ENCODE data around the gene MRNIP. TPM values are rescaled to one million over a fixed set of nuclear protein-coding genes. Genes with fewer than 3 reads are reported as not detected.

The MRNIP gene
- total RNA-seq, 1 donor from 2014 or later = 11.8 TPM

DNA sequence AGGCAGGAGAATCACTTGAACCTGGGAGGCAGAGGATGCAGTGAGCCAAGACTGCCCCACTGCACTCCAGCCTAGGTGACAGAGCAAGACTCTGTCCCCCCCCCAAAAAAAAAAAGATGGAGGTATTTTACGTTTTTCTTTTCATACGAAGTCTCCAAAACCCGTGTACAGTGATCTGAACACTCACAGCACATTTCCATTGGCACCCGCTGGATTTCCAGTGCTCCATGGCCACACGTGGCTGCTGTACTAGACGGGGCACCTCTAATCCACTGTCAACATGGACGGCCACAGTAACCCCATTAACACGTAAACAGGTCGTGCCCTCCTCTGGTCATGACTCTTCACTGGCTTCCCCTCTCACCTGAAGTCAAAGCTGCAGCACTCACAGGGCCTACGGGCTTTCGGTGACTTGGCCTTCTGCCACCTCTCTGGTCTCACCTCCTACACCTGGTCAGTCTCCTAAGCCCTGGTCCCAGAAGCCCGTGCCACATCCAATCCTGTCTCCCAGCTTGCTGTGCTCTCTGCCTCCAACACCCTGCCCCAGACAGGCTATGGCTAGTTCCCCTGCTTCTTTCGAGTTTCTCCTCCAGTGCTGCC is 27.0 kb upstream of the MRNIP start:
- FAIRE-seq = peak; percentile 50

GRCh38 chr5:179883163-179883562 is 24.5 kb upstream of the MRNIP start:
- Histone ChIP-seq H3K27me3 (ENCODE audit: control insufficient read depth, insufficient read depth, low read length) (no peaks in the 10 kb centered on the region), H3K36me3 (ENCODE audit: control insufficient read depth, insufficient read depth, low read length) (peaks cover 22% of the 10 kb centered on the region), H3K4me3 (ENCODE audit: low read depth, low read length) (no peak overlapping the region)
- no peak for TF ChIP-seq CTCF (IDR thresholded peaks at IDR 0.05; ENCODE audit: insufficient read depth, low read length, severe bottlenecking)
- DNase-seq (ENCODE audit: low read depth) = no peak
- no peak for FAIRE-seq

More for the DNA sequence above, 27.0 kb upstream of the MRNIP start:
- Histone ChIP-seq H3K36me3 (ENCODE audit: control insufficient read depth, insufficient read depth, low read length) (peaks cover 35% of the 10 kb centered on the region), H3K27me3 (ENCODE audit: control insufficient read depth, insufficient read depth, low read length) (no peaks in the 10 kb centered on the region), H3K4me3 (ENCODE audit: low read depth, low read length) (no peak overlapping the region)
- TF ChIP-seq CTCF (IDR thresholded peaks at IDR 0.05; ENCODE audit: insufficient read depth, low read length, severe bottlenecking) = no peak
- DNase-seq (ENCODE audit: low read depth) = no peak

- no peaks in the 10 kb centered on the region for H3K27me3 ChIP-seq (ENCODE audit: control insufficient read depth, insufficient read depth, low read length)
- H3K4me3 ChIP-seq (ENCODE audit: low read depth, low read length) = no peak overlapping the region
- peaks cover 18% of the 10 kb centered on the region for H3K36me3 ChIP-seq (ENCODE audit: control insufficient read depth, insufficient read depth, low read length)
- no peak for FAIRE-seq
- TF ChIP-seq CTCF (IDR thresholded peaks at IDR 0.05; ENCODE audit: insufficient read depth, low read length, severe bottlenecking) = no peak
- no peak for DNase-seq (ENCODE audit: low read depth)
These were observed 23.7 kb upstream of the MRNIP start for GRCh38 chr5:179882338-179882737.

- Histone ChIP-seq H3K27me3 (ENCODE audit: control insufficient read depth, insufficient read depth, low read length) (no peaks in the 10 kb centered on the region), H3K36me3 (ENCODE audit: control insufficient read depth, insufficient read depth, low read length) (peaks cover 13% of the 10 kb centered on the region), H3K4me3 (ENCODE audit: low read depth, low read length) (no peak overlapping the region)
- DNase-seq (ENCODE audit: low read depth) (no peak), FAIRE-seq (peak; percentile 36)
- no peak for TF ChIP-seq CTCF (IDR thresholded peaks at IDR 0.05; ENCODE audit: insufficient read depth, low read length, severe bottlenecking)
These were observed 22.4 kb upstream of the MRNIP start for GRCh38 chr5:179880848-179881590.

GRCh38 chr5:179880066-179880650 is 21.5 kb upstream of the MRNIP start:
- no peak for FAIRE-seq
- H3K4me3 ChIP-seq (ENCODE audit: low read depth, low read length) = no peak overlapping the region
- peaks cover 10% of the 10 kb centered on the region for H3K36me3 ChIP-seq (ENCODE audit: control insufficient read depth, insufficient read depth, low read length)
- no peak for TF ChIP-seq CTCF (IDR thresholded peaks at IDR 0.05; ENCODE audit: insufficient read depth, low read length, severe bottlenecking)
- no peaks in the 10 kb centered on the region for H3K27me3 ChIP-seq (ENCODE audit: control insufficient read depth, insufficient read depth, low read length)
- no peak for DNase-seq (ENCODE audit: low read depth)
